Mesothelial cell of epicardium (in vitro differentiated cells): ENCODE measurements around the gene EEIG1. TPM values are rescaled to one million over a fixed set of nuclear protein-coding genes. Genes with fewer than 3 reads are reported as not detected.
A peak's percentile ranks its signal among the peaks of the same experiment; 100 is the strongest.
"Not testable (repeated sequence)": the region's sequence is repeated elsewhere in the genome, so short reads cannot be mapped to it uniquely, and the experiment has no call there.

Experiments used
- DNase-seq, 2 experiments: peaks; one replicate each; pipeline ENCODE4 v3.0.0; 2021; ENCODE audit warnings: low spot score in 2 of 2; ENCODE audit not compliant: unreplicated experiment in 2 of 2
- H3K27ac Mint-ChIP-seq: 2 replicates; pipeline ENCODE4 v1.8.0; 2021; ENCODE audit warnings: mixed read lengths
- H3K27me3 Mint-ChIP-seq: 2 replicates; pipeline ENCODE4 v1.8.0; 2021; ENCODE audit warnings: low read depth, mixed read lengths
- H3K36me3 Mint-ChIP-seq: 2 replicates; pipeline ENCODE4 v1.8.0; 2021; ENCODE audit warnings: mixed read lengths
- H3K4me1 Mint-ChIP-seq: 2 replicates; pipeline ENCODE4 v1.8.0; 2021; ENCODE audit warnings: mixed read lengths
- H3K4me3 Mint-ChIP-seq: 2 replicates; pipeline ENCODE4 v1.8.0; 2021; ENCODE audit warnings: mild to moderate bottlenecking, moderate library complexity, mixed read lengths
- H3K9me3 Mint-ChIP-seq: 2 replicates; pipeline ENCODE4 v1.8.0; 2021; ENCODE audit warnings: mixed read lengths
- CTCF ChIP-seq: fragments of 200-600 bp; sonication (generic); IDR thresholded peaks from one replicate; pipeline ENCODE4 v1.5.0; 2021; ENCODE audit warnings: antibody characterized with exemption; ENCODE audit not compliant: unreplicated experiment
- total RNA-seq: library from RNA; stranded (reverse); gene quantifications from 3 replicates; pipeline ENCODE4 v1.2.1, GENCODE V29; 2021

Gene EEIG1
- total RNA-seq, 1 donor from 2014 or later, result 67.4 TPM

- H3K9me3 Mint-ChIP-seq, result no peaks in the 10 kb centered on the region
- no peak for DNase-seq
- no peaks in the 10 kb centered on the region for H3K36me3 Mint-ChIP-seq
- H3K4me1 Mint-ChIP-seq, result peaks cover 12% of the 10 kb centered on the region
- H3K27ac Mint-ChIP-seq, result no peak overlapping the region
- no peak overlapping the region for H3K4me3 Mint-ChIP-seq
- no peaks in the 10 kb centered on the region for H3K27me3 Mint-ChIP-seq
- no peak for TF ChIP-seq CTCF
Observed at GRCh38 chr9:128024761-128025308, 44.0 kb upstream of the EEIG1 start.

- H3K27me3 Mint-ChIP-seq, H3K4me3 Mint-ChIP-seq, DNase-seq, H3K4me1 Mint-ChIP-seq, H3K36me3 Mint-ChIP-seq, H3K9me3 Mint-ChIP-seq: not testable (repeated sequence)
- H3K27ac Mint-ChIP-seq, result peak overlapping the region; percentile 6
Observed at GRCh38 chr9:128023671-128024070, 42.9 kb upstream of the EEIG1 start.

GRCh38 chr9:128022886-128023285, 42.1 kb upstream of the EEIG1 start:
- Mint-ChIP-seq H3K4me1 (peaks cover 8% of the 10 kb centered on the region), H3K27me3 (no peaks in the 10 kb centered on the region), H3K27ac (peak overlapping the region; percentile 12), H3K36me3 (no peaks in the 10 kb centered on the region), H3K4me3 (no peak overlapping the region), H3K9me3 (no peaks in the 10 kb centered on the region)
- no peak for DNase-seq
- TF ChIP-seq CTCF, result no peak

- no peaks in the 10 kb centered on the region for H3K27me3 Mint-ChIP-seq
- no peak for DNase-seq
- H3K4me3 Mint-ChIP-seq, result no peak overlapping the region
- peaks cover 2% of the 10 kb centered on the region for H3K4me1 Mint-ChIP-seq
- no peaks in the 10 kb centered on the region for H3K36me3 Mint-ChIP-seq
- H3K9me3 Mint-ChIP-seq, result no peaks in the 10 kb centered on the region
- no peak overlapping the region for H3K27ac Mint-ChIP-seq
- no peak for TF ChIP-seq CTCF
Observed at GRCh38 chr9:128021098-128021497, 40.3 kb upstream of the EEIG1 start.

- H3K9me3 Mint-ChIP-seq, result no peaks in the 10 kb centered on the region
- peaks cover 2% of the 10 kb centered on the region for H3K4me1 Mint-ChIP-seq
- H3K27me3 Mint-ChIP-seq, result no peaks in the 10 kb centered on the region
- H3K4me3 Mint-ChIP-seq, result no peak overlapping the region
- TF ChIP-seq CTCF, result peak; percentile 24
- H3K27ac Mint-ChIP-seq, result no peak overlapping the region
- no peaks in the 10 kb centered on the region for H3K36me3 Mint-ChIP-seq
- no peak for DNase-seq
Observed at GRCh38 chr9:128020692-128021091, 39.9 kb upstream of the EEIG1 start.

GRCh38 chr9:128015696-128016095, 34.9 kb upstream of the EEIG1 start:
- no peak for TF ChIP-seq CTCF
- H3K27ac Mint-ChIP-seq, result no peak overlapping the region
- DNase-seq, result no peak
- no peaks in the 10 kb centered on the region for H3K36me3 Mint-ChIP-seq
- H3K4me1 Mint-ChIP-seq, result no peaks in the 10 kb centered on the region
- no peak overlapping the region for H3K4me3 Mint-ChIP-seq
- H3K9me3 Mint-ChIP-seq, result no peaks in the 10 kb centered on the region
- H3K27me3 Mint-ChIP-seq, result no peaks in the 10 kb centered on the region
